Measurements from ENCODE around the gene GLRA2.
A peak's percentile ranks its signal among the peaks of the same experiment; 100 is the strongest.

The GLRA2 gene

DNA sequence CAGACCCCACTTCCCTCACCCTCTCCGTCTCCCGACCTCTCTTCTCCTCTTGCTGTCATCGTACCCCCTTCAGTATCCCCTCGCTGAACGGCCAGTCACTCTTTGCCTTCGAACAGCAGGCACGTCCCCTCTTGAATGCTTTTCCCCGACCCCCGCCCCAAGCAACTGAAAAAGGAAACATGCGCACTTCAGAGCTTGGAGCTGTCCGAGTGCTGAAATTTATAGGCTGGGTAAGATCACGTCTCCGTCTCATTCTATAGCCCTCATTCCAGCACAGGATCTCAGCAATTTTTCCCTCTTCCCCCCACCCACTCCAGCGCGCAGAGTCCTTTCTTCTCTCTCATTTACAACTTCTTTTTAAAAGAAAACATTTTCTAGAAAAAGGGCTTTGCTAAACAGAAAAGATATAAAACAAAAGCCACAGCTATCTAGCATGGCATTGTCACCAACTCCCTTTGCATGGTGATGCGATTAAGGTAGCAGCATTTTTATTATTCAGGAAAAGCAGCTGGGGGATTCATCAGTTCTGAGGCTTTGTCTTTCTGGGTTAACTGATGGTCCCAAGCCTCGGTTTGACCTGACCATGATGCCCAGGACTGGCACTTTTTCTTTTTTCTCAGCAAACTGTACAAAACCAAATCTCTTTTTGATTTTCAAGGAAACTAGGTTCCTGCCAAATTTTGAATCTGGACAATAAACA, at the start of gene GLRA2:
GLRA2 (plus strand) TSS at position 247 of the 700 bp plus-strand sequence. CDS start 522 bp downstream, outside the sequence.
- TF ChIP-seq, protein P1, sequence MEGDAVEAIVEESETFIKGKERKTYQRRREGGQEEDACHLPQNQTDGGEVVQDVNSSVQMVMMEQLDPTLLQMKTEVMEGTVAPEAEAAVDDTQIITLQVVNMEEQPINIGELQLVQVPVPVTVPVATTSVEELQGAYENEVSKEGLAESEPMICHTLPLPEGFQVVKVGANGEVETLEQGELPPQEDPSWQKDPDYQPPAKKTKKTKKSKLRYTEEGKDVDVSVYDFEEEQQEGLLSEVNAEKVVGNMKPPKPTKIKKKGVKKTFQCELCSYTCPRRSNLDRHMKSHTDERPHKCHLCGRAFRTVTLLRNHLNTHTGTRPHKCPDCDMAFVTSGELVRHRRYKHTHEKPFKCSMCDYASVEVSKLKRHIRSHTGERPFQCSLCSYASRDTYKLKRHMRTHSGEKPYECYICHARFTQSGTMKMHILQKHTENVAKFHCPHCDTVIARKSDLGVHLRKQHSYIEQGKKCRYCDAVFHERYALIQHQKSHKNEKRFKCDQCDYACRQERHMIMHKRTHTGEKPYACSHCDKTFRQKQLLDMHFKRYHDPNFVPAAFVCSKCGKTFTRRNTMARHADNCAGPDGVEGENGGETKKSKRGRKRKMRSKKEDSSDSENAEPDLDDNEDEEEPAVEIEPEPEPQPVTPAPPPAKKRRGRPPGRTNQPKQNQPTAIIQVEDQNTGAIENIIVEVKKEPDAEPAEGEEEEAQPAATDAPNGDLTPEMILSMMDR (IDR thresholded peaks at IDR 0.05; ENCODE audit: insufficient read depth, missing control alignments): no peak
- DNase-seq (ENCODE audit: insufficient read length, low spot score) (no peak), FAIRE-seq (no peak)

DNA sequence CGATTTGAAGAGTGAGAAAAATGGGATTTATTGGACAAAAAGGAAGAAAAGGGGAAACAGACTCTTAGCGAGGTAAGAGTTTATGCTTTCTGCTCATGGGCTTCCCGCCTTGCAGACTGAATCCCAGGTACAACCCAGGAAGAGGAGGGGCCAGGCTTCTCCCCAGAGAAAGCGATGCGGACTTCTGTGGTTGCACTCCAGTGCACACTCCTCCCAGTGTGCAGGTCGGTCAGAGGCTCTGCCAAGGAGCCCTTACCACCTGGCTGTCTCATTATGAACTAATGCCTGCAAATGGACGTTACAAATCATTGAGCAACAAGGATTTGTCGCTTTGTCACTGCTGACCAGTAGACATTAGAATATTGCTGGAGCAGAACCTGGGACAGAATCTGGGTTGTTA, 39.9 kb upstream of the GLRA2 start:
- TF ChIP-seq, protein P1 (IDR thresholded peaks at IDR 0.05; ENCODE audit: insufficient read depth, missing control alignments): no peak
- DNase-seq (ENCODE audit: insufficient read length, low spot score): no peak
- FAIRE-seq: no peak

DNA sequence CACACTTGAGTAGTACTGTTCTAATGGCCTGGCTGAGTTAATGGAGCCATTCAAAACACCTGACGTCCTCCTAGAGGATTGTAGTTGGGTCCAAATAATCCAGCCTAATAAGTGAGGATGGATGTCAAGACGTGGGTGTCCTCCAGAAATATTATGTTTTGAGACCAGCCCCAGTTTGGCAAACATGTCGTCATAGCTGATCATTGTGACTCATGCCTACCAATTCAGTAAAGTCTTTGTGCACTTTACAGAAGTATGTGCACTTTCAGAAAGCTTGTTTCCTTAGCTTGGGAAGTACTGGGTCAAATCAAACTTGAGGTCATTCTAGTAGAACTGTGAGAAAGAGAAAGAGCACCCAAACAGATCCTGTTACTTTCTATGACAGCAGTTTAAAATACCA, 37.6 kb upstream of the GLRA2 start:
- TF ChIP-seq, protein P1 (IDR thresholded peaks at IDR 0.05; ENCODE audit: insufficient read depth, missing control alignments): no peak
- FAIRE-seq (no peak), DNase-seq (ENCODE audit: insufficient read length, low spot score) (no peak)

DNA sequence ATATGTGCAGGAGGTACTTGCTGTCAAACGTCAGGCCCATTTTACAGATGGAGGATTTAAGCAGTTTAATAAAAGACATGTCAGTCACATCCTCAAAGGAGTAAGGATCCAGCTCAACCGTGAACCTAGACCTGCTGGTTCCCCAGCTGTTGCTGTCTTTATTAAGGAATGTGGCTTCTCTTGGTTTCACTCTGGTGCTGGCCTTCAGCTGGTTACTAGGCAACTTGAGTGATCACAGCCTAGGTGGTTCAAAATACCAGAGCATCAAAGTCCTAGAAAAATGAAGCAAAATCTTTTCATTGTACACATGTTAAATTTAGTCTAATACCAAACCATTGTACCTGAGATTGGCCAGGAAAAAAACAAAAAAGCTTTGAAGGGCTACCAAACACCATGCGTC, 32.7 kb upstream of the GLRA2 start:
- TF ChIP-seq, protein P1 (IDR thresholded peaks at IDR 0.05; ENCODE audit: insufficient read depth, missing control alignments): no peak
- DNase-seq (ENCODE audit: insufficient read length, low spot score): no peak
- FAIRE-seq: peak; percentile 46

DNA sequence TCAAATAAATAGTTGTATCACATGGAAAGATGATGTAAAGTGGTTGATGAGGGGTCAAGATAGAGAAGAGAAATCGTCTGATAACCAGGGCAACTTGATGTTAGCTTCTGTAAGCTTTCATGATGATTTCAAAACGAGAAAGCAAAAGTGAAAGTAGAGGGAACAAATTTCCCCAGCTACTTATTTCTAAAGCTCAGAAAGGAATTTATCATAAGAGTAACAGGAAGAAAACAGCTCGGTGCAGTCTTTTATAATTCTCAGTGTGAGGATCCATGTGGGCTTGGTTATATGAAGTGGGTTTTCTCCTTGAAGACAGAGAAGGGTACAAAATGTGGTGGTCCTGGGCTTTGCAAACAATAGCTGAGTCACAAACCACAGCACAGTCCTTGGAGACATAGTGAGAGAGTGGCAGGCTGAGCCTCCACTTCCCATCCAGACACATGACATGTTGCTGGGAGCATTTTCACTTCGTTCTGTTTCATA, 32.1 kb upstream of the GLRA2 start:
- DNase-seq (ENCODE audit: insufficient read length, low spot score) (no peak), FAIRE-seq (no peak)
- TF ChIP-seq, protein P1 (IDR thresholded peaks at IDR 0.05; ENCODE audit: insufficient read depth, missing control alignments): no peak

DNA sequence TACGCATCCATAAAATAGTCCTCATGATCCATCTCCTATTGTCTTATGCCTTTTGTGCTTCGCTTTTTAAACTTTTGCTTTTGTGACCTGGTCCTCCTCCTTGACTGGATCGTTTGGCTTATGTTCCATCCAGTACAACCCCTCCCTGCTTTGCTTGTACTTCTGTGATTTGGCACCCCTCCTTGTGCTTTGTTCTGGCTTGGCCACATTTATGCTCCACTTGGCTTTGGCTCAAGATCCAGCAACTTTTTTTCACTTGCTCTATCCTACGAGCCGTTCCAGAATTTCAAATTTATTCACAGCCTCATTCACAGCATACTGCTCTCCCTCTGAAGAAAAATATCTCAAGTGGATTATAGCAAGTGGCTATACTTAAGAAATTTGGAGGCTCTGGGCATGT, 28.0 kb upstream of the GLRA2 start:
- FAIRE-seq (no peak), DNase-seq (ENCODE audit: insufficient read length, low spot score) (no peak)
- TF ChIP-seq, protein P1 (IDR thresholded peaks at IDR 0.05; ENCODE audit: insufficient read depth, missing control alignments): no peak

DNA sequence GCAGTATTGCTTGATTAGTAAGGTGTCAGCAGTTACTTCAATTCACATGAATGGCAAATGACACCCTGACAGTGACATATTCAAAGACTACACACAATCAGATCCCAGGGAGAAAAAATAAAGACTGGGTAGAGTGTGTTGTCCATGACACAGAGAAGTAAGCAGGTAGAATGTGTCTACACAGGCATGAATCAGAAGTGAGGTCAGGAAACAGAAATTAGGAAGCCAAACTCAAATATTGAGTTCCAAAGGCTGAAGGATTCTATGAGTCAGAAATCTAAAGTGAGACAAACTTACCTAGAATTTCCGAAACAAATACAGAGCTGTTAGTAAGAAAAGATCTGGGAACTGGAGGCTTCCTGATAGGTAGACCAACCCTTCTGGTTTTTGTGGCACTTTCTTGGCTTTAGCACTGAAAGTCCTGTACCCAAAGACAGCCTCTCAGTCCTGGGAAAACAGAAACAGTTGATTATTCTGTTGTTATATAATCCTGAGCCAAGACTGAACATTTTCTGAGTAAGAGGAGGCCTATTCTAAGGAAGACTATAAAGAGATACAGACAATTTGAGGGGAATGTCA, 24.3 kb upstream of the GLRA2 start:
- no peak for FAIRE-seq
- TF ChIP-seq, protein P1 (IDR thresholded peaks at IDR 0.05; ENCODE audit: insufficient read depth, missing control alignments): no peak
- DNase-seq (ENCODE audit: insufficient read length, low spot score): no peak

Measured in D721Med (cell line).